Activated CD4-positive, alpha-beta T cell treated with anti-CD3 and anti-CD28 coated beads, Interleukin-2, amount 50 U/mL, for 48 hours (primary cell): ENCODE measurements around the gene SYTL2.

Experiments
- DNase-seq, 2 experiments: peaks; one replicate each; pipeline ENCODE4 v3.0.0-alpha.2; 2020

SYTL2 gene

DNA sequence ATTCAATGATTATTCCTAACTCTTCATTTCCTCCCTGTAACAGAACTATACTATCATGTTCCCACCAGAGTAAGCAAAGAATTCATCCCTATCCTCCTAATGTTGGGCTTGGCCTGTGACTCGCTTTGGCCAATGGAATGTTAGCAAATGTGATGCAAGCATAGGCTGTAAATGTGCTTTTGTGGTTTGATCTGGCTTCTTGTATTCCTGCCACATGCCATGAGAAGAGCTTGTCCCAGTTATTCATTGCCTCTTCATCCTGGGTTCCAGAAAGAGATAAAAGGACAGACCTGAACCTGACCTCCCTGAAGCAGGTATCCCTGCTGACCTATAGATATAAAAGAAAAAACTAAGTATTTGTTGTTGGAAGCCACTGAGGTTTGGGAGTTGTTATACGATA lies 51.0 kb downstream of the SYTL2 start:
- DNase-seq, result no peak

GRCh38 chr11:85758480-85759039 lies 52.4 kb downstream of the SYTL2 start:
- DNase-seq, result no peak

- no peak for DNase-seq
These were observed 52.9 kb downstream of the SYTL2 start for GRCh38 chr11:85758026-85758425.

DNA sequence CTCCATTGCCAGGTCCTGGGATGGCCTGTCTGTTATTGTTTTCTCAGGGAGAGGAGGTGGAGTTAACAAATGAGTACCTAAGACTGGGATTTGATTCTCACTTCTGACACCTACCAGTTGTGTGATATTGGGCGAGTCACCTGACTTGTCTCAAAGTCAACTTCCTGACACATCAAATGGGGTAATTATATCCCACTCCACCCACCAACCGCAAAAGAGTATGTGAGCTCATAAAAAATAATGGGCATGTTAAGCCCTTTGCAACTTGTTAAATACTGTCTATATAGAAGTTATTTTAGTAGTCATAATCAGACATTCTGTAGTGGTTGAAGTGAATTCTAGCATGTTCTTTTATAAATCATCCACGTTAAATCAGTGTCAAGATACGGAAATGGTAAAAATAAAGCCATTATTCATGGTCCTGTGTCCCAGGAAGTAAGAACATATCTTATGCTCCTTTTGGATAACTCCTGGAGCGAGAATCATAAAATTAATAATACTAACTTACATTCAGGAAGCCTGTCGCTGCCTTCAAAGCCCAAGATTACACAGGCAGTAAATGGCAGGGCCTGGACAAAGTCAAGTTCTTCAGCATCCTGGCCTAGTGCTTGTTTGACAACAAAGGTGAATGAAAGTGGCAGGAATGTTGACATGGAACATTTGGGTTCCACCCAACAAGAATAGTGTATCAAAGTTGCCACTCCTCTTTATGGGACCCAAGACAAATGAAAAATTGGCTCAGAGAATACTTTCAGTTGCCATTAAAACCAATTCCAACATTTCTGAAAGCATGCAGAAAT lies 54.3 kb downstream of the SYTL2 start:
- no peak for DNase-seq

DNA sequence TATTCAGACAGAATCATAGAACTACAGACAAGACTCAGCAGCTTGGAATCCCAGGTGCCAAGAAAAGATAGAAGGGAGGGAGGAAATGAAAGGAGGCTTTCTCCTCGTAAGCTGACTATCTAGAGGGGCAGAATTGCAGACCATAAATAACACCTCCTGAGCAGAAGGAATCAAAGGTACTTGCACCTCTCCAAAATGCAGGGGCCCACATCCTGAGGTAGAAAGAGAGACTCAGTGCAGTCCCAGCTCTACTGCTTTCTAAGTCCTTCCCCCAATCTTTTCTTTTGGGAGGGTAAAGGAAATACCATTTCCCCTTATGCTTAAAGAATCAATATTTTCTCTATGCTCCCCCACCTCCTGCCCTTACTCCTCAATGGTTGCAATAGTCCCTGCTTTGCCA lies 55.2 kb downstream of the SYTL2 start:
- DNase-seq, result no peak

DNA sequence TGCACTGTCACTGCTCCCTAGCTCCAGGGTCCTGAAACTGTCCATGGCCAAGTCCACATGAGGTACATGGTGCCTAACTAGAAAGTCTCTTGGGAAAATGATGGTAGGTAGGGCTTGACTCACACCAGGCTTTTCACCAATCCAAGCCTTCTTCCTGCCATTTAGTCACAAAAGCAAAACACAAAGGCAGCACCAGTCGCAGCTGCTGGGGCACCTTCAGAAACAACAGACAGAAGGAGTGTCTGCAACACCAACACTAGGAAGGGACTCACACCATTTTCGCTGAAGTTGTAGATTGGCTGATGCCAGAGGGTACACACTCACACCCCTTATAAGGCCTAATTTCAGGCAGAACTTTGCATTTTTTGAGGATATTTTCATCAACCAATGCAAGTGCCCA lies 55.7 kb downstream of the SYTL2 start:
- no peak for DNase-seq

DNA sequence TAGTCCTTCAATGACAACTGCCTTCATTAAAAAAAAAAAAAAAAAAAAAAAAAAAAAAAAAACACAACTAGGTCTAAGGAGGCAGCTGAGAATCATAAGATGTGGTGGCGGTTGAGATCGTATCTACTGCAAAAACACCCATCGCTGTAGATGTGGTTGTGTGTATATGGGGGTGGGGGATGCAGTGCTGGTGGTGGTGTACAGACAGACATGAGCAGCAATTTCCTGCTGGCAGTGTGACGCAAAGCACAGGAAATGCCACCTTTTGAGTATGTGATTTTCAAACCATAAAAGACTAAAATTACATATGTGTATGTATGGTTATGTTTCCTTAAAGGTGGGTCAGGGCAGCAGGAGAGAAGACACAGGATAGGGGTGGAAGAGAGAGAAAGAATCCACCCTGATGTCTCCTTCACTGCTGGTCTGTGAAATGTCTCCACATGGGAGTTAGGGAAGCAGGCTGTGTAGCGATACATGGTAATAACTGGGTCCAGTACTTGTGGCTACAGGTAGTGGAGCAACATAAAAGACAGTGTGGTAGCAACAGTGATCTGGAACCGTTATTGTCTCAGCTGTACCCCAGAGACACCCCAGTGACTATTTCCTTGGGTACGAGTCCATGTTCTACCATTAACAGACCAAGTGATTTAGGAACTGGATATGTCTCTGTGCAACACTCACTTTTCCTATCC lies 57.9 kb downstream of the SYTL2 start:
- peak; percentile 78 to 85 for DNase-seq

- peak in 1 of 2 experiments; percentile 24 for DNase-seq
These were observed 58.6 kb downstream of the SYTL2 start for GRCh38 chr11:85752201-85752889.

DNA sequence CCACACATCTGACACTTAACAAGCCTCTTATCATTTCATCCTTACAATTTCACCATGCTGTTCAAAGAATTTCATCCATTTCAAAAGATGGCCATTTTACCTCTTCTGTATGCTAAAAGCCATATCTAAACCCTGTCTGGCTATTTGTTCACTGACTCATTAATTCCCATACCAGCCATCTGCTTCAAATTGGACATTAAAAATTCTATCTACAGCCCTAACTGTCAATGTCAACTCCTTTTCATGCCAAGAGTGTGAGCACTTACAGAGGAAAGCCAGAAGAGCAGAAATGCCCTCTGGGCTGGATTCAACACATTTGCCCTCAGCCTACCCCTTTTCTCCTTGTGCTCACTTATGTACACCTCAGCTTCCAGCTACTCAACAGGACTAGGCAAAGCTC lies 59.2 kb downstream of the SYTL2 start:
- DNase-seq, result no peak

- no peak for DNase-seq
These were observed 60.3 kb downstream of the SYTL2 start for GRCh38 chr11:85750646-85751045.

GRCh38 chr11:85749884-85750283 lies 61.1 kb downstream of the SYTL2 start:
- no peak for DNase-seq

GRCh38 chr11:85749287-85749834 lies 61.6 kb downstream of the SYTL2 start:
- DNase-seq, result no peak

- no peak for DNase-seq
These were observed 62.5 kb downstream of the SYTL2 start for GRCh38 chr11:85748455-85748891.

DNA sequence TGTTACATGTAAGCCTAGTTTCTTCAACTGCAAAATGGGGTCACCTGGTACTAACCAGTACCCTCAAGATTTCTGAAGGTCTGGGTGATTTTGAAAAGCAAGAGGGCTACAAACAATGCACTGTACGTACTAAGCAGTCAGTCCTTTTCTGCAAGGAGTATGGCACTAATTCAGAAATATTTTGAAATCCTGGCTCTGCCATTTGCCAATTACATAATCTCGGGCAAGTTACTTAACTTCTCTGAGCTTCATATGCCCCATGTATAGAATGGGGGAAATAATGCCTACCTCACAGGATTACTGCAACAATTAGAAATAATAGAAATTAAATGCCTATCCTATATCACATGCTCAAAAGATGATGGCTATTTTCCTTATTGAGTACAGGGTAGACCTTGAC lies 64.3 kb downstream of the SYTL2 start:
- no peak for DNase-seq

DNA sequence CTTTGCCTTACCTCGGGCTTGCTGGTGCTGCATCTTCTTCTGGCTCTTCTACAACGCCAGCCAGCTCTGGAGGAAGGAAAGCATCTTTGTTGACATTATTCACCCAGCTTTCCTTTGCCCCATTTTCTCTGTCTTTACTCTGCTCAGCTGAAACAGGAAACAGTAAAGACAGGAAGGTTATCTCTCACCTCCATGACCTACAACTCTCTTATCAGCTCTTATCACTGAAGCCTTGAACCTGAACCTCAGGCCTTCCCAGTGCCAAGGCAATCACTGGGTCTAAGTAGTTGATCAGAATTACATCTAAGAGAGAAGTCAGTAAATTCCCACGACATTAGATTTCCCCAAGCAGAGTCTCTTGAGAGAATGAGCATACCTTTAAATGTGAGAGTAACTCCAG lies 65.3 kb downstream of the SYTL2 start:
- no peak for DNase-seq

GRCh38 chr11:85742873-85743275 lies 68.1 kb downstream of the SYTL2 start:
- no peak for DNase-seq

DNA sequence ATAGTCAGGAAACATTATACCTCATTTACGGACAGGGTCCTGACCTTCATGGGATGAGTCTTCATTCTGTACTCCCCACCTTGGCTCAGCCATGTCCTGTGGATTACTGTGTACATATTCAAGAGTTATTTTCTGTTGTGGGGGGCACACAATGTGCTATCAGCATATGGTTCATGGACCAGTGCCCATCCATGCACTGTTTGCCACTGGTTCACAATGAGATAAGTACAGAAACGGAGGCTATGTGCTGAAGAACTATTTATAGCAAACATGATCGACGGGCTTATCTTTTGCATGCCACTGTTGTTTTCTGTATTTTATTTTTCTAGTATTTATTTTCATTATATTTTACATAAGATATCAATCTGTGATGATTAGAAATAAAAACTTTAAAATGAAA lies 68.6 kb downstream of the SYTL2 start:
- DNase-seq, result no peak

- no peak for DNase-seq
These were observed 70.2 kb downstream of the SYTL2 start for GRCh38 chr11:85740481-85741400.

DNA sequence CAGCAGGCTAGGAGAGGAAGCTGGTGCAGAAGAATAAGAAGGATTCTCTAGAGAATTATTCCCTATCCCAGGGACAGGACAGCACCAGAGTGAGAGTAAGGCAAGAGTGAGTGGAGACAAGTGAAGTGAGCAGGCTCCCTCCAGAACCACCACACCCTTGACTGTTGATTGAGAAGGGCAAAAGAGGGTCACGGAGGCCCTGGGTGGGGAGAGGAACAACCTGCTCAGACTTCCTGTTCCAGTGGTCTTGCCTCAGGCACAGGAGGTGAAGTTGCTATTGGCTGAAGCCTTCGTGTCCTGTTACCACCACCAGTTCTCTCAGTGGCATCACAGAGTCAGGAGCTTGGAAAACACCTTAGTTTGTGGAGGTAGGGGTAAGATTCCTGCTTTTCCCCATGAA lies 73.2 kb downstream of the SYTL2 start:
- no peak for DNase-seq

DNA sequence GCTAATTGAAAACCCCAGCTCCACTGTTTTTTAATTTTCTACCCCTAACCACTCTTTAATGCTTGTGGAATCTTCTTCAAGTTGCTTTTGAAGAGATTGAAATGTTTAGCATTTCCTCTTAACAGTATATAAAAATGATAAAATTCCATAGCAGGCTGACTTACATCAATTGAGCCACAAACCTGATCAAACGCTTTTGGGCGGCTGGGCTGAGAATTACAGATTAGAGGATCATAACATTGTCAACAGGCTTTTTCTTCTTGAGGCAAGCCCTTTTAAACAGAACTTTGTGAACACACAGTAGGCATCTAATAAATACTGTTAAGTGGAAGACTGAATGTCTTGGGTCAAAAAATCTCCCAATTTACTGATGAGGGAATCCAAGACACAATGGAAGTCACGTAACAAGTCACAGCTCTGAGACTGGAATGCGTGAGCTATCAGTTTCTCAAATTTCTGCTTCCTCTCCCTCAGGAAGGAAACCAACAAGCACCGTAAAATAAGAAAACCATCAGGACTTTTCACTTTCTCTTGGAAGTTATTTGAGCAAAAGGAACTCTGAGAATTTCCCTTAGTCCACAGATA lies 75.0 kb downstream of the SYTL2 start:
- DNase-seq, result no peak

DNA sequence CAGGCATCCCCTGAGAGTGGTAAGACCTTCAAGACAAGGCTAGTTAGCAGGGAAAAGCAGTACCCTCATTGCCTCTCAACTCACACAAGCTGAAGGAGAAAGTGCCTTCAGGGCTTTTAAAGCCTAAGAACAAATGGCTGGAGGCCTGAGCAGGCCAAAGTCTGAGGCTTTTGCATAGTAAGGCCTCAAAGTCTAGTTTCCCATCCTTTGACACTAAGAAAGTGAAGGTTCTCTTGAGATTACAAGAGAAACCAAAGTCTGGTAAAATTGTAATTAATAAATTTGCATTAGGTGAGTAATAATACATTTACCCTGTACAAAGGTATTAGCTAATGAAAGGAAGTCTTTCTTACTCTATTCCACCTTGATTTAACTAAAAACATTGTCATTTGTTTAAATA lies 78.0 kb downstream of the SYTL2 start:
- no peak for DNase-seq

DNA sequence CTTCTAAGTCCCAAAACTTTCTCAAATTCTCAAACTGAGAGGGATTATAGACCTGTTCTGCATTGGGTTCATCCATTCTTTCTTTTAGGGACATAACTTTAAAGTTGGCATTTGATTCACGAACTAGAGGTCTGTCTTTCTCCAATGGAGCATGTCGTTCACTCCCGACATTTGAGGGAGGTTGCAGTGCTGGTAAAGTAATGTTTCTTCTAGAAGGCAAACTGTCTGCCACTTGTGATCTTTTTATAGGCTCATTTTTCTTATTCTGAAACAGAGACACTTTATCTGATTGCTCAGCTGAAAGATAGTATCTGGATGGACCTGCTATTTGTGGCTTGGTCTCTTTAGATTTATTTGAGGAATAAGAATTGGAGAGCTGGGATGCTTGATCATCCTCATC lies 84.6 kb downstream of the SYTL2 start:
- DNase-seq, result no peak
